ENCODE data around the gene SSR3. TPM values are rescaled to one million over a fixed set of nuclear protein-coding genes. Genes with fewer than 3 reads are reported as not detected.
"Not testable (repeated sequence)": the region's sequence is repeated elsewhere in the genome, so short reads cannot be mapped to it uniquely, and the experiment has no call there.

The SSR3 gene
- total RNA-seq, 4 donors from 2014 or later = 96.8 to 172 (median 128) TPM

GRCh38 chr3:156600834-156601233, 45.9 kb upstream of the SSR3 start:
- Histone ChIP-seq H3K4me1 (no peaks in the 10 kb centered on the region), H3K9me3 (no peaks in the 10 kb centered on the region), H3K27me3 (no peaks in the 10 kb centered on the region), H3K36me3 (no peaks in the 10 kb centered on the region), H3K27ac (no peak overlapping the region), H3K4me3 (no peak overlapping the region)
- intact Hi-C loops (cut with DNase I; ENCODE audit: low total_unique reads) = no loop called here
- no peak for DNase-seq
- TF ChIP-seq POLR2A (IDR thresholded peaks at IDR 0.05) (no peak), CTCF (IDR thresholded peaks at IDR 0.05) (no peak)

DNA sequence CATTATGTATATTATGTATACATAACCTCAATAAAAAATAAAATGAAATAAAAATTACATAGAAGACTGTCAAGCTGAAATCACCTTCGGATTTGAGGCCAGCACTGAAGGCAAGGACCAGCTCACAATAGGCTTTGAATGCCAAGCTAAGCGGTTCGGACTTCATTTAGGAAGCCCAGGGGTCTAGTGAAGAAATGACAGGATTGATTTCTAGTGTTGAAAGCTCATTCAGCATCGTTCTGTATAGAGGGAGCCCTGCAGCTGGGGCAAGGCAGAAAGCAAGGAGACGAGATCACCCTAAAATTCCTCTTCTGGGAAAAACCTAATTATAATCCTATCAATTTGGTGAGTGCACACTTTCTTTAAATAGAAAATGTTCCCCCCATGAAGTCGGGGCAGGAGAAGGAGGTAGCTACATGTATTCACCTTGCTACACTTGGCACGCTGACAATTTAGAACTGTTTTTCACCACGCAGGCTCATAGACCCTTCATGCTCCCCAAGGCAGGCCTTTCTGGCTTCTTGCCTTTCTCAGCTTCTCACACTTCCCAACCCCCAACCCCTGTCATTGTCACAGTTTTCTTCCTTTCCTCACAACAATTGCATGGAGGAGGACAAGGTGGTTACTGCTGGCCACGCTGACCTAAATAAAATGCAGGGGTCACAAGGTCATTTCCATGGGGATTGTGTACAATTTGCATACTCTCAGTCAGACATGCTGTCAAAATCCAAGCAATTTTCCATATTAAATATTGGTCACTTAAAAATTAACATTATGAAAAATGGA, 44.4 kb upstream of the SSR3 start:
- H3K27me3 ChIP-seq = no peaks in the 10 kb centered on the region
- DNase-seq = no peak
- H3K27ac ChIP-seq = no peak overlapping the region
- no peak overlapping the region for H3K4me3 ChIP-seq
- no peak for TF ChIP-seq POLR2A (IDR thresholded peaks at IDR 0.05)
- no peak for TF ChIP-seq CTCF (IDR thresholded peaks at IDR 0.05)
- H3K9me3 ChIP-seq = no peaks in the 10 kb centered on the region
- no peaks in the 10 kb centered on the region for H3K4me1 ChIP-seq
- H3K36me3 ChIP-seq = no peaks in the 10 kb centered on the region
- intact Hi-C loops (cut with DNase I; ENCODE audit: low total_unique reads) = no loop called here

DNA sequence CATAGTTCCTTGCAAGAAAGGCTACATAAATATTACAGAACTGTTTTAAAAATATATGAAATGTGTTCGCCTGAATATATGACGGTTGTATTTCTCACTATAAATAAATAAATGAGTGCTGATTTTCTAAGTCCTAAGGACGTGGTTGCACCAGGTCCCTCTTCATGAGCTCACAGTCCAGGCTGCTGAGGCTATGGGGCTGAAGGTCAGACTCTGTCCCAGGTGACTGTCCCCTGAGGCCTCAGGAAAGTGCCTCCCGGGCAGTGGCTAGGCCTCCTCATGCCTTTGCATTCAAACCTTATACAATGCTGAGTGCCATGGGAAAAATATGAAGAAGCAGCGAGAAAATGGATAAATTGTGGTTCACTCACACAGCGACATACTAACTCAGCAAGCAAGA, 43.5 kb upstream of the SSR3 start:
- Histone ChIP-seq H3K4me1 (no peaks in the 10 kb centered on the region), H3K27ac (no peak overlapping the region)
- DNase-seq = no peak

DNA sequence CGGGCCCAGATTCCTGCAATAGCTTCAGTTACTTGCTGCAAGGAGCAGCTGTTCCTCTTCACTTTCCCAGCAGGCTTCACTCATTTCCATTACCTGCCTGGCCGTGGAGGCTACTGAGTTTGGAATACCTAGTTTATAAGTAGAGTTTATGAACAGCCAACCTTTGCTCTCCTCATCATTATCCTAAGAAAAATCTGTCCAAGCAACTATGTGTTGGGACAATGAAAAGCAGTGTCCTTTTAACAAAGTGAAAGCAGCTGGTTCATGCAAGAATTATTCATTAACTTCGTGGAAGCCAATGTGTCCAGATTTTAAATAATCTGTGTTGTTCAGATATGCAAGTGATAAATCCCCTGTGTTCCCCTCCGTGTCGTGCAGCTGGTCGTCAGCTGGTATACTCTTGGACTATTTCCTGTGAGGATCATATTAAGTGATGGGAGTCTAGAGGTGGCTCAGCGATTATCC, 39.3 kb upstream of the SSR3 start:
- H3K36me3 ChIP-seq = no peaks in the 10 kb centered on the region
- intact Hi-C loops (cut with DNase I; ENCODE audit: low total_unique reads) = no loop called here
- DNase-seq = no peak
- H3K4me1 ChIP-seq = no peaks in the 10 kb centered on the region
- no peak overlapping the region for H3K27ac ChIP-seq
- no peak overlapping the region for H3K4me3 ChIP-seq
- no peaks in the 10 kb centered on the region for H3K27me3 ChIP-seq
- no peak for TF ChIP-seq CTCF (IDR thresholded peaks at IDR 0.05)
- no peak for TF ChIP-seq POLR2A (IDR thresholded peaks at IDR 0.05)
- no peaks in the 10 kb centered on the region for H3K9me3 ChIP-seq

More for the DNA sequence above, 43.5 kb upstream of the SSR3 start:
- H3K9me3 ChIP-seq = no peaks in the 10 kb centered on the region
- TF ChIP-seq POLR2A (IDR thresholded peaks at IDR 0.05) (no peak), CTCF (IDR thresholded peaks at IDR 0.05) (no peak)
- H3K36me3 ChIP-seq = no peaks in the 10 kb centered on the region
- no peaks in the 10 kb centered on the region for H3K27me3 ChIP-seq
- intact Hi-C loops (cut with DNase I; ENCODE audit: low total_unique reads) = no loop called here
- H3K4me3 ChIP-seq = no peak overlapping the region

DNA sequence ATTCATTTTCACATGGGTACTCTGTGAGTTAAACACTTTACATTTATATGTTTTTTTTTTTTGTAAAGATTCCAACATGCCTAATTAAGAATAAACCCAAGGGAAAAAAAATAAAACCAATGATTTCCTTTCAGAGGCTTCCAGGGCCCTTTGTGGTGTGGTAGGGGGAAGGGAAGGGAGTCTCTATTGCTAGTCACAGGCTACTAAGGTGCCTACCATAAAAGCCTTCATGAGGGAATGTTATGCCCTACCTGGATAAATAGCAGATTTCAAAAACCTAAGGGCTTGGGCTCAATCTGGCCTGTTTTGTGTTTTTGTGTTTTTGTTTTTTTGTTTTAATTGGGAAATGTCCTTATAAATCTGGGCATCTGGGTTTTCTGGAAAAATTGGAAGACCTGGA, 38.9 kb upstream of the SSR3 start:
- Histone ChIP-seq H3K36me3 (no peaks in the 10 kb centered on the region), H3K27me3 (no peaks in the 10 kb centered on the region), H3K4me3 (no peak overlapping the region), H3K9me3 (no peaks in the 10 kb centered on the region), H3K4me1 (no peaks in the 10 kb centered on the region), H3K27ac (no peak overlapping the region)
- TF ChIP-seq POLR2A (IDR thresholded peaks at IDR 0.05) = no peak
- TF ChIP-seq CTCF (IDR thresholded peaks at IDR 0.05) = no peak
- no peak for DNase-seq
- intact Hi-C loops (cut with DNase I; ENCODE audit: low total_unique reads) = no loop called here

- H3K27ac ChIP-seq; DNase-seq; H3K9me3 ChIP-seq; H3K4me1 ChIP-seq; H3K36me3 ChIP-seq; H3K4me3 ChIP-seq; H3K27me3 ChIP-seq; intact Hi-C loops (cut with DNase I; ENCODE audit: low total_unique reads): not testable (repeated sequence)
Measured at GRCh38 chr3:156589806-156590205, 34.9 kb upstream of the SSR3 start.

Data from uterus (tissue), 4 donors.